Measurements from ENCODE around the gene DCAF10. TPM values are rescaled to one million over a fixed set of nuclear protein-coding genes. Genes with fewer than 3 reads are reported as not detected.

The DCAF10 gene
- total RNA-seq, 1 experiment from 2014 or later = 22.6 TPM

DNA sequence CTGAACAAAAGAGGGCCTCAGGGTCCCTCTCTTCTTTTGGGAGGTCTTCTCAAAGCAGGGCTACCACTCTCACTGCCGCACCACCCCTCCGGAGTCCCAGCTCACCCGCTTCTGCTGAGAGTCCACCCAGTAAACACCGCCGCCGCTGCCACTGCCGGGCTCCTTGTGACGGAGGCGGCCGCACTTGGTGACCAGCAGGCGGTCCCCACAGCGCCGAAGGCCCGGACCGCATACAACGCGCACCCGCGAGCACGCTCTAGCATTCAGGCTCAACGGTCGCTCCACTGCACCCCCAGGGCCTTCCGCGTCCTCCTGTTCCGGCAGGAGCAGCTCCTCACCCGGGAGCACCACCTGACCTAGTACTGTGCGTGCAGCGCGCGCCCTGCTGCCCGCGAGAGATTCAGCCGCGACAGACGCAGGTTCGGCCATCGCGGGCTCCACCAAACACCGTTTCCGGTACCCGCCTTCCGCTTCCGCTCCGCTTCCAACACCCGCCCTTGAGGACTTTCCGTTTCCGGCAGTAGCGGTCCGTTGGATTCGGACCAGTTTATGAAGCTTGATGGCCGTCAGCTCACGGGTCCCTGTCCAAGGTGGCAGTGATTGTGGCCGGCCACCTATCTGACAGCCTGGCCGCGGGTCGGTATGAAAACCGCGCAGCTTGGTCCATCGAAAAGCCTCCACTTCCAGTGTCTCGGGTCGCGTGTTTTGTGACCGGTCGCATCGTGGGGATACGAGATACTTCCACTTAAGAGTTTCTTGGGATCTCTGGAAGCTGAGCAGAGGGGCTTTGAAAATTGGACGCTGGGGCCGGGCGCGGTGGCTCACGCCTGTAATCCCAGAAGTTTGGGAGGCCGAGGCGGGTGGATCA, 15.7 kb upstream of the DCAF10 start, which contains the start of gene EXOSC3:
Gene EXOSC3, minus strand, starts transcription at position 449 of the 868 bp plus-strand sequence. Its CDS starts 20 bp downstream, at position 429.
- Histone ChIP-seq H3K4me2 (peak within 1 kb of the TSS; percentile 85), H3K27me3 (ENCODE audit: insufficient read depth, low read depth) (no peaks in the 10 kb centered on the region), H3K4me1 (replicated peaks; ENCODE audit: insufficient read depth) (peaks cover 12% of the 10 kb centered on the region; the same call in 1 of the 2 replicates), H3K79me2 (ENCODE audit: low read depth) (peaks cover 37% of the 10 kb centered on the region), H4K20me1 (ENCODE audit: insufficient read depth) (no peaks in the 10 kb centered on the region; the same call in 1 of the 2 replicates), H3K4me3 (peak within 1 kb of the TSS; percentile 98), H3K9me2 (ENCODE audit: insufficient read depth) (no peaks in the 10 kb centered on the region), H3K36me3 (ENCODE audit: low read depth) (no peaks in the 10 kb centered on the region; the same call in 1 of the 2 replicates), H3F3A (ENCODE audit: insufficient read depth, low read depth) (no peaks in the 10 kb centered on the region), H2AFZ (peak within 1 kb of the TSS; percentile 99), H3K27ac (peak within 1 kb of the TSS; percentile 50; the same call in 1 of the 2 replicates), H3K9me3 (ENCODE audit: insufficient read depth, low read depth) (no peaks in the 10 kb centered on the region)
- no TSS peak for BruUV-seq (replicated peaks)
- intact Hi-C loops (cut with micrococcal nuclease; ENCODE audit: unreplicated experiment) = no loop called here
- no peak for TF ChIP-seq CTCF (conservative IDR thresholded peaks at IDR 0.05)
- no peak for TF ChIP-seq EZH2 (IDR thresholded peaks at IDR 0.05; ENCODE audit: low read depth)
- peak; percentile 80 for DNase-seq
- ChIA-PET POLR2A (ENCODE audit: unreplicated experiment) (interaction anchor here (0.6 kb wide), 3 partner anchors 81 to 192 kb away, joined by 3 to 4 read pairs (median 3); partner anchors contain the start of gene TOMM5), CTCF (interaction anchor here (0.6 kb wide), 1 partner anchor 303 kb away, joined by 4 read pairs; no protein-coding TSS in a partner anchor)

GRCh38 chr9:37787059-37787458, 13.5 kb upstream of the DCAF10 start:
- POLR2A ChIA-PET (ENCODE audit: unreplicated experiment) = no interaction called here
- Histone ChIP-seq H3K4me2 (no peak overlapping the region), H3F3A (ENCODE audit: insufficient read depth, low read depth) (no peaks in the 10 kb centered on the region), H3K27me3 (ENCODE audit: insufficient read depth, low read depth) (no peaks in the 10 kb centered on the region), H2AFZ (no peak overlapping the region), H3K36me3 (ENCODE audit: low read depth) (no peaks in the 10 kb centered on the region; the same call in 1 of the 2 replicates), H3K9me3 (ENCODE audit: insufficient read depth, low read depth) (no peaks in the 10 kb centered on the region), H3K27ac (no peak overlapping the region), H3K4me3 (no peak overlapping the region), H3K4me1 (replicated peaks; ENCODE audit: insufficient read depth) (peaks cover 12% of the 10 kb centered on the region; the same call in 1 of the 2 replicates), H3K9me2 (ENCODE audit: insufficient read depth) (no peaks in the 10 kb centered on the region), H4K20me1 (ENCODE audit: insufficient read depth) (no peaks in the 10 kb centered on the region; the same call in 1 of the 2 replicates), H3K79me2 (ENCODE audit: low read depth) (peaks cover 35% of the 10 kb centered on the region)
- BruUV-seq (replicated peaks) = no TSS peak
- CTCF ChIA-PET = no interaction called here
- TF ChIP-seq EZH2 (IDR thresholded peaks at IDR 0.05; ENCODE audit: low read depth) (no peak), CTCF (conservative IDR thresholded peaks at IDR 0.05) (no peak)
- intact Hi-C loops (cut with micrococcal nuclease; ENCODE audit: unreplicated experiment) = no loop called here
- no peak for DNase-seq

DNA sequence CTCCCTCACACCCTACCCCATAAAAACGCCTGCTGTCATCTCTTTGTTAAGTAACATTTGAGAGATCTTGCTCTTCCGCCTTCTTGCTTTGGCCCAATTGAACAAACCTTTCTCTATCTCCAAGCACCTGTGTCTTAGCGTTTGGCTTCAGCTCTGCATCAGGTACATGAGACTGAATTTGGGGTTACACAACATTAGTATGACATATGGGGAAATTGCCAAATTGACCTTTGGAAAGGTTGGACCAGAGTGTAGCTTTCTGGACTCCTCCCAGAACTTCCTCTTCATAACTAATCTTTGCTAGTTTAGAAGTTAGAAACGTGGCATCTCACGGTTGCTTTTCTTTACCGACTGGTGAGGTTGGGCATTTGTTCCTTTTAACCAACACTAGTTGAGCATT, 12.3 kb upstream of the DCAF10 start:
- intact Hi-C loops (cut with micrococcal nuclease; ENCODE audit: unreplicated experiment) = no loop called here
- H2AFZ ChIP-seq = no peak overlapping the region
- no peak overlapping the region for H3K4me3 ChIP-seq
- ChIA-PET POLR2A (ENCODE audit: unreplicated experiment) (no interaction called here), CTCF (no interaction called here)
- TF ChIP-seq EZH2 (IDR thresholded peaks at IDR 0.05; ENCODE audit: low read depth) = no peak
- TF ChIP-seq CTCF (conservative IDR thresholded peaks at IDR 0.05) = no peak
- no TSS peak for BruUV-seq (replicated peaks)
- H3K79me2 ChIP-seq (ENCODE audit: low read depth) = peaks cover 23% of the 10 kb centered on the region
- no peaks in the 10 kb centered on the region; the same call in 1 of the 2 replicates for H3K36me3 ChIP-seq (ENCODE audit: low read depth)
- no peaks in the 10 kb centered on the region for H3F3A ChIP-seq (ENCODE audit: insufficient read depth, low read depth)
- DNase-seq = no peak
- H3K4me2 ChIP-seq = no peak overlapping the region
- H3K27me3 ChIP-seq (ENCODE audit: insufficient read depth, low read depth) = no peaks in the 10 kb centered on the region
- no peaks in the 10 kb centered on the region for H3K9me2 ChIP-seq (ENCODE audit: insufficient read depth)
- no peaks in the 10 kb centered on the region for H4K20me1 ChIP-seq (ENCODE audit: insufficient read depth)
- H3K27ac ChIP-seq = no peak overlapping the region
- H3K9me3 ChIP-seq (ENCODE audit: insufficient read depth, low read depth) = no peaks in the 10 kb centered on the region
- peaks cover 11% of the 10 kb centered on the region; the same call in 1 of the 2 replicates for H3K4me1 ChIP-seq (replicated peaks; ENCODE audit: insufficient read depth)
